ENCODE measurements around the gene LHFPL2. TPM values are rescaled to one million over a fixed set of nuclear protein-coding genes. Genes with fewer than 3 reads are reported as not detected.

LHFPL2 gene
- total and polyA plus RNA-seq, 9 of the 15 experiments (the other 6 are each of a cell fraction or from before 2014, with no cell fraction given): 1.0 to 6.6 (median 4.6) TPM

GRCh38 chr5:78509145-78509865 lies 139.3 kb downstream of the LHFPL2 start:
- Histone ChIP-seq H3K9me3 (replicated peaks; ENCODE audit: control insufficient read depth, insufficient read depth, low read depth, low read length) (no peaks in the 10 kb centered on the region), H3K36me3 (ENCODE audit: control insufficient read depth, insufficient read depth, low read length) (no peaks in the 10 kb centered on the region), H2AFZ (ENCODE audit: low read depth, low read length) (peak overlapping the region; percentile 98), H3K9me1 (ENCODE audit: control insufficient read depth, insufficient read depth, low read length) (no peaks in the 10 kb centered on the region), H4K20me1 (replicated peaks; ENCODE audit: control insufficient read depth, insufficient read depth, low read length) (no peaks in the 10 kb centered on the region), H3K4me2 (ENCODE audit: insufficient read depth, low read length) (peak overlapping the region; percentile 90), H3K4me3 (peak overlapping the region; percentile 49), H3K4me1 (replicated peaks in 1 of 2; ENCODE audit: control insufficient read depth in 2 of 2, insufficient read depth in 2 of 2, low read length in 2 of 2) (peaks cover 19 to 41% of the 10 kb centered on the region in 2 experiments), H3K27me3 (ENCODE audit: control insufficient read depth in 2 of 2, insufficient read depth in 2 of 2, low read length in 2 of 2) (no peaks in the 10 kb centered on the region), H3K9ac (ENCODE audit: insufficient read depth in 1 of 2, low read depth in 2 of 2, low read length in 2 of 2) (peak overlapping the region; percentile 59 to 90), H3K79me2 (ENCODE audit: control insufficient read depth, insufficient read depth, low read length) (peaks cover 34% of the 10 kb centered on the region), H3K27ac (ENCODE audit: extremely low read depth, low read depth, low read length) (no peak overlapping the region; the same call in 1 of the 3 replicates)
- intact Hi-C loops (cut with micrococcal nuclease) (loop anchor here (2.0 kb wide), 1 partner anchor 25 kb away; no protein-coding TSS in a partner anchor), in situ Hi-C loops (cut with MboI) (loop anchor here (25.0 kb wide), 1 partner anchor 1903 kb away; the partner anchor contains the start of gene ZFYVE16)
- FAIRE-seq: no peak
- DNase-seq (ENCODE audit: extremely low read depth in 1 of 4, low spot score in 3 of 4): no peak
- WGBS (ENCODE audit: insufficient coverage, low coverage, missing lambda C conversion rate): 19% methylated on average over 18 of the region's 18 CpGs
- no TSS peak for BruUV-seq (replicated peaks)
- ChIA-PET POLR2A (interaction anchor here (0.6 to 2.3 kb wide), 8 partner anchors 12 to 396 kb away, joined by 3 to 7 read pairs (median 3); partner anchors contain the start of gene SCAMP1), CTCF (ENCODE audit: low intra/inter-chr PET ratio) (no interaction called here)
- no peak for TF ChIP-seq ZFX (CRISPR knock-in tag; IDR thresholded peaks at IDR 0.05)
- peak; percentile 32; the same call in 1 of the 2 replicates for TF ChIP-seq ARID4B (CRISPR knock-in tag; IDR thresholded peaks at IDR 0.05)
- peak; percentile 14 for ATAC-seq

All from K562 (cell line).